ENCODE results near the gene FBXO24. TPM values are rescaled to one million over a fixed set of nuclear protein-coding genes. Genes with fewer than 3 reads are reported as not detected.

The FBXO24 gene
- total and polyA plus RNA-seq, 11 donors: 0.11 to 0.75 (median 0.31) TPM; not detected in 4

- TF ChIP-seq POLR2A (IDR thresholded peaks at IDR 0.05) (no peak), CTCF (IDR thresholded peaks at IDR 0.05) (no peak)
- WGBS, 4 donors: 92 to 96% (median 93%) methylated on average over 10 to 11 of the region's 11 CpGs
- Histone ChIP-seq H3K9me3 (no peaks in the 10 kb centered on the region), H3K27me3 (no peaks in the 10 kb centered on the region), H3K4me3 (no peak overlapping the region), H3K36me3 (peaks cover 0 to 12% (median 9%) of the 10 kb centered on the region in 9 donors), H3K4me1 (peaks cover 0 to 18% (median 8%) of the 10 kb centered on the region in 12 donors), H3K27ac (no peak overlapping the region)
- DNase-seq (peak in 1 of 5 donors; percentile 54), ATAC-seq (no peak)
- intact Hi-C loops (cut with DNase I): loop anchor here in 3 of 10 donors (2.0 to 10.0 kb wide), 3 partner anchors 126 to 160 kb away; partner anchors contain the start of genes EPO (in 1 of the 3) and GIGYF1 (in 1 of the 3)
These were observed 21.0 kb upstream of the FBXO24 start for GRCh38 chr7:100565133-100565571.

GRCh38 chr7:100566018-100566531, 20.1 kb upstream of the FBXO24 start:
- H3K27me3 ChIP-seq: no peaks in the 10 kb centered on the region
- intact Hi-C loops (cut with DNase I): loop anchor here in 2 of 10 donors (5.0 to 10.0 kb wide), 2 partner anchors 126 to 159 kb away; partner anchors contain the start of genes EPO (in 1 of the 2) and GIGYF1 (in 1 of the 2)
- H3K4me1 ChIP-seq: peaks cover 0 to 25% (median 13%) of the 10 kb centered on the region in 12 donors
- H3K36me3 ChIP-seq: peaks cover 0 to 12% (median 7%) of the 10 kb centered on the region in 9 donors
- no peak overlapping the region for H3K4me3 ChIP-seq
- ATAC-seq (no peak), DNase-seq (peak in 1 of 5 donors; percentile 19)
- no peak overlapping the region for H3K27ac ChIP-seq
- H3K9me3 ChIP-seq: no peaks in the 10 kb centered on the region
- 87 to 94% (median 91%) methylated on average over 6 of the region's 6 CpGs for WGBS, 4 donors
- TF ChIP-seq POLR2A (IDR thresholded peaks at IDR 0.05): no peak
- no peak for TF ChIP-seq CTCF (IDR thresholded peaks at IDR 0.05)

GRCh38 chr7:100567031-100567730, 18.9 kb upstream of the FBXO24 start:
- no peaks in the 10 kb centered on the region for H3K9me3 ChIP-seq
- H3K4me3 ChIP-seq: no peak overlapping the region
- intact Hi-C loops (cut with DNase I): loop anchor here in 2 of 10 donors (5.0 to 10.0 kb wide), 2 partner anchors 125 to 158 kb away; partner anchors contain the start of genes EPO (in 1 of the 2) and GIGYF1 (in 1 of the 2)
- peaks cover 0 to 26% (median 13%) of the 10 kb centered on the region in 12 donors for H3K4me1 ChIP-seq
- TF ChIP-seq POLR2A (IDR thresholded peaks at IDR 0.05) (no peak), CTCF (IDR thresholded peaks at IDR 0.05) (no peak)
- WGBS, 4 donors: 75 to 86% (median 78%) methylated on average over 11 to 12 of the region's 12 CpGs
- no peaks in the 10 kb centered on the region for H3K27me3 ChIP-seq
- ATAC-seq (no peak), DNase-seq (peak in 2 of 5 donors; percentile 15 to 58)
- H3K36me3 ChIP-seq: peaks cover 0 to 12% (median 7%) of the 10 kb centered on the region in 9 donors
- no peak overlapping the region for H3K27ac ChIP-seq

- no peak overlapping the region for H3K27ac ChIP-seq
- intact Hi-C loops (cut with DNase I): loop anchor here in 2 of 10 donors (5.0 to 10.0 kb wide), 2 partner anchors 125 to 157 kb away; partner anchors contain the start of genes EPO (in 1 of the 2) and GIGYF1 (in 1 of the 2)
- H3K9me3 ChIP-seq: no peaks in the 10 kb centered on the region
- ATAC-seq (no peak), DNase-seq (peak in 1 of 5 donors; percentile 15)
- no peak overlapping the region for H3K4me3 ChIP-seq
- TF ChIP-seq CTCF (IDR thresholded peaks at IDR 0.05): no peak
- no peak for TF ChIP-seq POLR2A (IDR thresholded peaks at IDR 0.05)
- no peaks in the 10 kb centered on the region for H3K27me3 ChIP-seq
- H3K36me3 ChIP-seq: peaks cover 0 to 7% (median 4%) of the 10 kb centered on the region in 9 donors
- WGBS, 4 donors: 51 to 67% (median 56%) methylated on average over 3 of the region's 3 CpGs
- peaks cover 0 to 26% (median 13%) of the 10 kb centered on the region in 12 donors for H3K4me1 ChIP-seq
These were observed 18.4 kb upstream of the FBXO24 start for GRCh38 chr7:100567751-100568175.

Data from heart left ventricle (tissue), 16 donors.